ENCODE measurements around the gene PCDHAC2. TPM values are rescaled to one million over a fixed set of nuclear protein-coding genes. Genes with fewer than 3 reads are reported as not detected.

PCDHAC2 gene
- total RNA-seq, 2 donors from 2014 or later = 0.49 to 2.4 TPM

GRCh38 chr5:140988100-140988499, 21.8 kb downstream of the PCDHAC2 start:
- 55 to 58% methylated on average over 4 to 5 of the region's 5 CpGs for WGBS, 2 experiments (ENCODE audit: insufficient coverage in 1 of 2, insufficient read length in 1 of 2)
- no peak overlapping the region for H3K9ac ChIP-seq (ENCODE audit: extremely low read depth, low read length, poor library complexity, severe bottlenecking)
- H3K27ac ChIP-seq (ENCODE audit: low read depth, low read length) = no peak overlapping the region
- H3K4me3 ChIP-seq (ENCODE audit: low read length) = no peak overlapping the region
- H3K4me1 ChIP-seq (ENCODE audit: control insufficient read depth, insufficient read depth, low read length) = no peaks in the 10 kb centered on the region
- no peak for TF ChIP-seq CTCF (conservative IDR thresholded peaks at IDR 0.05)
- no peaks in the 10 kb centered on the region for H3K36me3 ChIP-seq (ENCODE audit: control insufficient read depth, insufficient read depth, low read length)
- Mint-ChIP-seq H3K4me1 (peaks cover 36% of the 10 kb centered on the region), H3K4me3 (no peak overlapping the region), H3K9me3 (no peaks in the 10 kb centered on the region), H3K27ac (no peak overlapping the region), H3K27me3 (ENCODE audit: insufficient read depth) (peaks cover 56% of the 10 kb centered on the region), H3K36me3 (ENCODE audit: low read depth) (no peaks in the 10 kb centered on the region)
- DNase-seq = no peak
- no peaks in the 10 kb centered on the region for H3K9me3 ChIP-seq (ENCODE audit: control insufficient read depth, low read length)
- H3K27me3 ChIP-seq (ENCODE audit: control insufficient read depth, insufficient read depth, low read length, poor library complexity, severe bottlenecking) = peaks cover 50% of the 10 kb centered on the region

- no peak overlapping the region for H3K27ac Mint-ChIP-seq
- H3K27me3 Mint-ChIP-seq (ENCODE audit: insufficient read depth) = peaks cover 56% of the 10 kb centered on the region
- H3K9ac ChIP-seq (ENCODE audit: extremely low read depth, low read length, poor library complexity, severe bottlenecking) = no peak overlapping the region
- H3K4me3 Mint-ChIP-seq = no peak overlapping the region
- no peak for TF ChIP-seq CTCF (conservative IDR thresholded peaks at IDR 0.05)
- H3K9me3 Mint-ChIP-seq = no peaks in the 10 kb centered on the region
- H3K4me3 ChIP-seq (ENCODE audit: low read length) = no peak overlapping the region
- H3K27ac ChIP-seq (ENCODE audit: low read depth, low read length) = no peak overlapping the region
- no peaks in the 10 kb centered on the region for H3K36me3 Mint-ChIP-seq (ENCODE audit: low read depth)
- H3K9me3 ChIP-seq (ENCODE audit: control insufficient read depth, low read length) = no peaks in the 10 kb centered on the region
- H3K4me1 ChIP-seq (ENCODE audit: control insufficient read depth, insufficient read depth, low read length) = no peaks in the 10 kb centered on the region
- WGBS, 2 experiments (ENCODE audit: insufficient coverage in 1 of 2, insufficient read length in 1 of 2) = 94% methylated on average over 5 of the region's 5 CpGs; no CpG with 5 or more reads in 1 of the 2 experiments
- DNase-seq = no peak
- peaks cover 36% of the 10 kb centered on the region for H3K4me1 Mint-ChIP-seq
- no peaks in the 10 kb centered on the region for H3K36me3 ChIP-seq (ENCODE audit: control insufficient read depth, insufficient read depth, low read length)
- H3K27me3 ChIP-seq (ENCODE audit: control insufficient read depth, insufficient read depth, low read length, poor library complexity, severe bottlenecking) = peaks cover 50% of the 10 kb centered on the region
Observed at GRCh38 chr5:140988608-140989007, 22.3 kb downstream of the PCDHAC2 start.

- TF ChIP-seq CTCF (conservative IDR thresholded peaks at IDR 0.05) = no peak
- 83 to 89% methylated on average over 6 to 7 of the region's 7 CpGs for WGBS, 2 experiments (ENCODE audit: insufficient coverage in 1 of 2, insufficient read length in 1 of 2)
- Histone ChIP-seq H3K4me1 (ENCODE audit: control insufficient read depth, insufficient read depth, low read length) (no peaks in the 10 kb centered on the region), H3K27me3 (ENCODE audit: control insufficient read depth, insufficient read depth, low read length, poor library complexity, severe bottlenecking) (peaks cover 44% of the 10 kb centered on the region), H3K36me3 (ENCODE audit: control insufficient read depth, insufficient read depth, low read length) (no peaks in the 10 kb centered on the region), H3K27ac (ENCODE audit: low read depth, low read length) (no peak overlapping the region), H3K9ac (ENCODE audit: extremely low read depth, low read length, poor library complexity, severe bottlenecking) (no peak overlapping the region), H3K4me3 (ENCODE audit: low read length) (no peak overlapping the region), H3K9me3 (ENCODE audit: control insufficient read depth, low read length) (no peaks in the 10 kb centered on the region)
- Mint-ChIP-seq H3K36me3 (ENCODE audit: low read depth) (no peaks in the 10 kb centered on the region), H3K9me3 (no peaks in the 10 kb centered on the region), H3K27ac (no peak overlapping the region), H3K27me3 (ENCODE audit: insufficient read depth) (peaks cover 53% of the 10 kb centered on the region), H3K4me1 (peaks cover 36% of the 10 kb centered on the region), H3K4me3 (no peak overlapping the region)
- no peak for DNase-seq
Observed at GRCh38 chr5:140989254-140990020, 23.2 kb downstream of the PCDHAC2 start.

All from endodermal cell (in vitro differentiated cells).